Hematopoietic multipotent progenitor cell treated with erythropoietin and hydrocortisone succinate and interleukin-3 and kit ligand, for 15 days (in vitro differentiated cells): ENCODE results near the gene CPTP.

Experiments
- DNase-seq: peaks from one replicate; pipeline ENCODE4 v3.0.0-alpha.2; 2015; ENCODE audit warnings: low spot score

CPTP gene

GRCh38 chr1:1319646-1319941 is 5.0 kb upstream of the CPTP start:
- DNase-seq = no peak

DNA sequence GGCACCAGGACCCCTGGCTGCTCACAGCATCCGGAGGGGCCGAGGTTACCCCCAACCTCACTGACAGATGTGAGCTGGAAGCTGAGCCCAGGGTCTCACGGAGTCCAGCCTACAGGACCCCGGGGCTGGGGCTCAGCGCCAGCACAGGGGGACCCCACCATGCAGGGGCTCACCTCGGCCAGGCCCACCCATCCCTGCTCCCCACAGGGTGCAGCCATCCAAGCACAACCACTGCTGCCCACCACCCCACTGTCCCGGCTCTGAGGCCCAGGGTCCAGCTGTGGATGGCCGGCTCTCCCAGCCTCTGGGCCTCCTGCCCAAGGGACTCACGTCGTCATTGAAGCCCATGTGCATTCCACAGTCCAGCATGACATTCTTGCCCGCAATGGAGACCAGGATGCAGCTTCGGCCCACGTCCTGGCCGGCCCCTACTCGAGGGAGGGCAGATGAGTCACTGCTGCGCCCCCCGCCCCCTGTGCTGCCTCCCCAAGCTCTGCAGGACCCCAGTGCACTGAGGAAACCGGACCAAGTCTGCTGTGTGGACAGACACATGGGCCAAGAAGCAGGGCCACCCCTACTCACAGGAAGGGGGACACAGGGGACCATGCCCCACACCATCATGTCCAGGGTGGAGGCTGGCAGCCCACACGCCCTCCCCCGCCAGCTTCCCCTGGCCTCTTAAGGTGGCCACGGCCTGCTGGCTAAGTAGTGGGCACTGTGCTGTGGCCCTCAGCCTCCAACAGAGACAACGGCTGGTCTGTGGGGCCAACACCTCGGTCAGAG is 3.7 kb upstream of the CPTP start:
- DNase-seq = no peak

DNA sequence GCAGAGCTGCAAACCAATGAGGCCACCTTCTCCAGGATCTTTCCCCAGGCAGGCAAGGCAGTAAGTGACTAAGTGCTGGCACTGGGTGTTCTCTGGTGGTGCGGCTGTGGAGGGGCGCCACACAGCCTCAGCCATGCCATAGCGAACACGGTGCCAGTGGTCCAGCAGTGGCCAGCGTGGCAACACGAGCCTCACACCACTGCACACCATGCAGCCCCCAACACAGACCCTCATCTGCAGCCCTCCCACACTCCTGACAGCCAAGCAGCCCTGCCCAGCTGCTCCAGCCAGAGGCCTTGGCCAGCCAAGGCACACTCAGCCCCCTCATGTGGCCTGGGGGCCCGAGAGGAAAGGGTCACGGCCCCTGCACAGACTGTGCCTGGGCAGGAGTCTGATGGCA is 3.1 kb upstream of the CPTP start:
- DNase-seq = no peak

DNA sequence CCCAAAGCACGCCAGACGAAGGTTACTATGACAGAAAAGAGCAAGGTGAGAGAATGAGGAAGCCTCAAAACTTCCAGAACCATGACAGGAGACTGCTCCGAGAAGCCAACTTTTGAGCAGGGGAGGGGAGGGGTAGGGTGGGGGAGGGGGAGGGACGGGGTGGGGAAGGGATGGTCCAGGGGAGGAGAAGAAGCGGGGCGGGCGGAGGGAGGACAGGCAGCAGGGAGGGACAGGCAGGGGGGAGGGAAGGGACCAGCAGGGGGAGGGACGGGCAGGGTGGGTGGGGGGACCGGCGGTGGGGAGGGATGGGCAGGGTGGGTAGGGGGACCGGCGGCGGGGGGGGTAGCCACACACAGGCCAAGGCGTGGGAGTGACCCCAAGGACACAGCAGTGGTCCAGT is 2.2 kb upstream of the CPTP start:
- DNase-seq = no peak

GRCh38 chr1:1322952-1323351 is 1.6 kb upstream of the CPTP start:
- no peak for DNase-seq

DNA sequence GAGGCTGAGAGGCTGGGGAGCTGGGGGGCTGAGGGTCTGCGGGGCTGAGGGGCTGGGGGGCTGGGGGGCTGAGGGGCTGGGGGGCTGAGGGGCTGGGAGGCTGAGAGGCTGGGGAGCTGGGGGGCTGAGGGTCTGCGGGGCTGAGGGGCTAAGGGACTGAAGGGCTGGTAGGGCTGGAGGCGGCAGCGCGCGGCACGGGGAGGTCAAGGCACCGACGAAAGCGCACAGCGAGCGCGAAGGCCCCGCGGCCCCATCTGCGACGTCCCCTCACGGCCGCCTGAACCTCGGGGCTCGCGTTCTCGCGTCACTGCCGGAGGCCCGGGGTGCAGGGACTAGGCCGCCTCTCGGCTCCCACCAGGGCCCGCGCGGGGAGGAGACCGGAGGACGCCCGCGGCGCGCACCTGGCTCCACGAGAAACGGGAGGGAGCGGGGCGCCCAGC is 498 bp upstream of the CPTP start:
- no peak for DNase-seq

DNA sequence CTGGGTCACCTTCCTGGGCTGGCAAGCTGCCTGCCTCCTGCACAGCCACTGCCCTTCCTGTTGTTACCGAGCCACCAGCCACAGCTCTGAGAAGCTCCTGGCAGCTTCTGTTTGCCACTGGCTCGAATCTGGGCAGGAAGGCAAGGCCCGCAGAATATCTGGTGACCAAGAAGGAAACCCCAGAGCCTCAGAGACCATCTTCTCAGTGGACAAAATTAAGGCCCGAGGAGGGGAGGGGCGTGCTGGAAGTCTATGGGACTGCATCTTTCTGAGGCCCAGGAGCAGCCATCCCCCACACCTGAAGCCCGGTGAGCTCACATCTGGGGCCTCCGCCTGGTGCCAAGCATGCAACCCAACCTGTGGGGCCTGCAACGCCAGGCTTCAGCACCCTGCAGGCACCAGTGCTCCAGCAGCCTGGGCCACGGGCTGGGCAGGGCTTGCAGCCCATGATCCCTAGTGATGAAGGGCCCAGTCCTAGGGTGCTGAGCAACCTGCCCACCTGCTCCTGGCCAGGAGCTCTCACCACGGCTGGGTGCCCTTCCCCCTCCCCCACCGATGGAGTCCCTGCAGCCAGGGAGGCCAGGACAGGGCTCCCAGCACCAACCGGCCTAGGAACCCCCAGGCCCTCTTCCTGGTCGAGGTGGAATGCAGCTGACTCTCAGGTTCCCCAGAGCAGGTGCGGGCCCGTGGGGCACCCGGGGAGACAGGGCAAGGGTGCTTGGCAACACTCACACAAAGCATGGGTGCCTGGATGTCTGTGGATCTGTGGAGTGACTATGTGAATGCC is 879 bp downstream of the CPTP start:
- peak; percentile 5 for DNase-seq

DNA sequence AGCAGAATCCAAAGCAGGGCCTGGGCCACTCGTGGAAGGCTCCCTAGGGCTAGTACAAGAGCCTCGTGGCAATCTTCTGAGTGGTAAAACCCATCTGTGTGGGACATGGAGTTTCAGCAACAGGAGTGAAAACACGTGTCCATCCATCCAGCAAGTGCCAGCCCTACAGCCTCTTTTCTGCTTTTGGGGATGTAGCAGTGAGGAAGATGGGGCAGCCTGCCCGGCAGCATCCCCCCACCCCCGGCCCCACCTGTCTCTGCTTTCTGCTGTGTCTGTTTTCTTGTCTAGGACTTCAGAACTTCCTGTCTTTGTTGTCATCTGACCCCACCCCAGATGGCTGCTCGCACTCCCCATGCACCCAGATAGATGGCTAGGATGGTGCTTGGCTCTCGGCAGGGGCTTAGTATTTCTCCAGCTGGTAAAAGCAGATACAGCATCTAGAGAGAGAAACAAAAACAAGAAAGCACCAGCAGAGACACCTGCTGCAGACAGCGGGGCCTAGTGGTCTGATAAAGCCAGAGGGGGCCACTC is 1.5 kb downstream of the CPTP start:
- DNase-seq = no peak

GRCh38 chr1:1327291-1327690 is 2.7 kb downstream of the CPTP start:
- no peak for DNase-seq

- DNase-seq = no peak
Observed at GRCh38 chr1:1328254-1328653, 3.7 kb downstream of the CPTP start.

DNA sequence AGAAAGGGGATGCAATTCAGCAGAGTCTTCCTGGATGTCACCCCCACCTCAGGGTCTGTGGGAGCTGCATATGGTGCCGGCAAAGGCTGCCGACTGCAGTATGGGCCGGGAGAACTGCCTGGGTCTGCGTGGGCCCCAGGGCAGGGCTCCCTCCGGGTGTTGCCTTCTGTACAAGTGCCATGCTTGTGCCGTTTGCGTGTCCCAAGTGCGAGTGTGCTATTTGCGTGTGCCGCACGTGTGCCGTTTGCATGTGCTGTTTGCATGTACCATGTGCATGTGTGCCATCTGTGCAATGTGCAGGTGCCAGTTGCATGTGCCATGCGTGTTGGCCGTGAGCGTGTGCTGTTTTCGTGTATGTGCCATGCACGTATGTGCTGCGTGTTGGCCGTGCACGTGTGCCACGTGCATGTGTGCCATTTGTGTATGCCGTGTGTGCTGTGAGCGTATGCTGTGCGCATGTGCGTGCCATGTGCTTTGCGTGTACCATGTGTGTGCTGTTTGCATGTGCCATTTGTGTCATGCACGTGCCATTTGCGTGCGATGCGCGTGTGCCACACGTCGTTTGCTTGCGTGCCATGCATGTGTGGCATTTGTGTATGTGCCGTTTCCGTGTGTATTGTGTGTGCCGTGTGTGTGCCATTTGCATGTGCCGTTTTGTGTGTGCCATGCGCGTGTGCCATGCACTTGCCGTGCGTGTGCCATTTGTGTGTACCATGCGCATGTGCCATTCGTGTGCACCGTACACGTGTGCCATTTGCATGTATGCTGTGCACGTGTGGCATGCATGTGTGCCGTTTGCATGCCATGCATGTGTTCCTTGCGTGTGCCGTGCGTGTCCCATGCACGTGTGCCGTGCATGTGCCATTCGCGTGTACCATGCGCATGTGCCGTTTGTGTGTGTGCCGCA is 5.0 kb downstream of the CPTP start:
- DNase-seq = no peak

DNA sequence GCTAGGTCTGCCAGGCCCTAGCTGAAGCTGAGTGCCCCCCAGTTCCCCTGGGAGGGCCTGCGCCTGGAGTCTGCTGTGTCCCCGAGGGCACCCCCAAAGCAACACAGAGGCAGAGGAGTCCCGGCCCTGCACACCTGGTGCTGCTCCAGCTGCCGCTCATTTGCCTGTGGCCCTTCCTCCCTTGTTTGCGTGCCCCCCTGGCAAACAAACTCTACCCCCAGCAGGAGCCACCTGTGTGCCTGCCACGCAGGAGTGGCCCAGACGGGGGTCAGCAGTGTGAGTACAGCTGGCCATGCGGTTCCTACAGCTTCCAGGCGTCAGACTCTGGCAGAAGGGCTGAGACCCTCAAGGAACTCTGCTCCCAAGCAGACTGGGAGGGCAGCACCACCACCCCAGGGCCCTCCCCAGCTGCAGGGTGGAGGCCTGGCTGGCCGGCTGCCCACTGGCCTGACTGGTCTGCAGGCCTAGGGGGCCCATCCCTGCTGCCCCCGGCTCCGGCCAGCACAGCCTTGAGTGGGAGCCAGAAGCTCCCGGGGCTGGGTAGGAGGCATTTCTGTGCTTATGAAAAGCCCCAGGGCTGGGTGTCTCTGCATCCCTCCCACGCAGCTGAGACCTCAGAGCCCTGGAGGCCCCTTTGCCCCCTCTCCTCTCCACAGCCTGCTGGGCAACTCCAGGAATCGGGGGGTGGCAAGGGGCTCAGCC is 5.9 kb downstream of the CPTP start:
- DNase-seq = no peak

GRCh38 chr1:1331068-1331965 is 6.7 kb downstream of the CPTP start, which contains the start of gene TAS1R3:
Gene TAS1R3 (plus strand): TSS chr1:1331280. CDS start chr1:1331346, 66 bp downstream.
- DNase-seq = no peak

GRCh38 chr1:1332031-1332755 is 7.6 kb downstream of the CPTP start:
- no peak for DNase-seq

GRCh38 chr1:1332774-1333480 is 8.3 kb downstream of the CPTP start:
- no peak for DNase-seq

- no peak for DNase-seq
Observed at GRCh38 chr1:1333551-1334241, 9.1 kb downstream of the CPTP start.

GRCh38 chr1:1334835-1335234 is 10.2 kb downstream of the CPTP start:
- no peak for DNase-seq

- no peak for DNase-seq
Observed at GRCh38 chr1:1335283-1335682, 10.7 kb downstream of the CPTP start.
